Testis (tissue), 2 donors: Measurements from ENCODE around the gene GJA5.

Experiments
- CTCF ChIP-seq, 3 experiments: fragments of 450-650 bp in 2 of 3; fragments of 200-600 bp in 1 of 3; sonication (generic) in 1 of 3; IDR thresholded peaks; one replicate each; pipeline ENCODE4 v1.5.1; 2016 to 2019; ENCODE audit warnings: antibody characterized with exemption in 3 of 3, mild to moderate bottlenecking in 2 of 3, moderate library complexity in 1 of 3
- POLR2A ChIP-seq: fragments of 450-650 bp; IDR thresholded peaks from one replicate; pipeline ENCODE4 v1.6.1; 2017; ENCODE audit warnings: antibody characterized with exemption, mild to moderate bottlenecking, moderate library complexity

- TF ChIP-seq CTCF (IDR thresholded peaks at IDR 0.05) (no peak), POLR2A (no peak)
These were observed 9.7 kb downstream of the GJA5 start for GRCh38 chr1:147750618-147751217.
